HepG2 (cell line): ENCODE data around the gene C1D. TPM values are rescaled to one million over a fixed set of nuclear protein-coding genes. Genes with fewer than 3 reads are reported as not detected.

Experiments used
- CHD2 ChIP-seq: IDR thresholded peaks from 2 replicates; pipeline ENCODE4 v1.6.1; 2011; ENCODE audit warnings: low read depth, low read length, improper control_type of control experiment
- EP300 ChIP-seq, 3 experiments: sonication (generic) in 1 of 3; formaldehyde crosslinking in 1 of 3; IDR thresholded peaks; 2 replicates each; pipeline versions ENCODE4 v1.5.1 to v1.6.1; 2011 to 2020; ENCODE audit warnings: low read depth in 2 of 3, low read length in 2 of 3, borderline replicate concordance in 1 of 3, improper control_type of control experiment in 1 of 3, mild to moderate bottlenecking in 1 of 3, missing genetic modification reagents in 1 of 3, moderate library complexity in 1 of 3
- GATAD1 ChIP-seq: IDR thresholded peaks from 2 replicates; pipeline ENCODE4 v1.6.1; 2016; ENCODE audit warnings: missing genetic modification reagents, missing compliant biosample characterization
- GLI4 ChIP-seq: sonication (generic); formaldehyde crosslinking; IDR thresholded peaks from 2 replicates; pipeline ENCODE4 v1.5.1; 2020; ENCODE audit warnings: missing genetic modification reagents, mild to moderate bottlenecking, moderate library complexity, borderline replicate concordance
- HOXD1 ChIP-seq: sonication (generic); formaldehyde crosslinking; IDR thresholded peaks from 2 replicates; pipeline ENCODE4 v1.5.0; 2020; ENCODE audit warnings: missing genetic modification reagents
- PCBP1 ChIP-seq: fragments of 200-400 bp; formaldehyde crosslinking; IDR thresholded peaks from 2 replicates; pipeline ENCODE4 v1.6.1; 2017; ENCODE audit warnings: mild to moderate bottlenecking, low read depth, low read length, borderline replicate concordance
- SETDB1 ChIP-seq: sonication (generic); formaldehyde crosslinking; IDR thresholded peaks from 2 replicates; pipeline ENCODE4 v1.5.1; 2020; ENCODE audit warnings: missing genetic modification reagents, mild to moderate bottlenecking, borderline replicate concordance
- TAF15 ChIP-seq: fragments of 200-400 bp; formaldehyde crosslinking; IDR thresholded peaks from one replicate; pipeline ENCODE4 v1.6.1; 2018; ENCODE audit warnings: mild to moderate bottlenecking, low read depth, low read length; ENCODE audit not compliant: poor library complexity, severe bottlenecking
- TMF1 ChIP-seq: sonication (generic); formaldehyde crosslinking; IDR thresholded peaks from 2 replicates; pipeline ENCODE4 v1.8.1; 2022; ENCODE audit warnings: low read depth, missing genetic modification reagents
- ZBTB20 ChIP-seq: sonication (generic); formaldehyde crosslinking; IDR thresholded peaks from 2 replicates; pipeline ENCODE4 v1.8.1; 2023; ENCODE audit warnings: missing genetic modification reagents, low read depth, mild to moderate bottlenecking, borderline replicate concordance
- ZNF143 ChIP-seq: sonication (generic); formaldehyde crosslinking; IDR thresholded peaks from 2 replicates; pipeline ENCODE4 v1.4.0; 2020; ENCODE audit warnings: missing genetic modification reagents
- ZNF234 ChIP-seq: sonication (generic); formaldehyde crosslinking; conservative IDR thresholded peaks from 2 replicates; pipeline ENCODE4 v1.5.1; 2020; ENCODE audit warnings: mild to moderate bottlenecking, missing genetic modification reagents
- ZNF264 ChIP-seq: sonication (generic); formaldehyde crosslinking; IDR thresholded peaks from 2 replicates; pipeline ENCODE4 v1.4.0; 2020; ENCODE audit warnings: missing genetic modification reagents
- ZNF557 ChIP-seq: sonication (generic); formaldehyde crosslinking; IDR thresholded peaks from 2 replicates; pipeline ENCODE4 v1.4.0; 2020; ENCODE audit warnings: missing genetic modification reagents
- ZNF746 ChIP-seq: sonication (generic); formaldehyde crosslinking; IDR thresholded peaks from 2 replicates; pipeline ENCODE4 v1.8.0; 2022; ENCODE audit warnings: mild to moderate bottlenecking, missing genetic modification reagents
- ZNF777 ChIP-seq: sonication (generic); formaldehyde crosslinking; IDR thresholded peaks from 2 replicates; pipeline ENCODE4 v1.4.0; 2020; ENCODE audit warnings: missing genetic modification reagents
- polyA plus RNA-seq, 8 experiments: library from polyadenylated mRNA; depleted of rRNA in 3 of 8; stranded (reverse) in 7 of 8; unstranded in 1 of 8; fragments of >200 nt; fragmentation: Illumina TruSeq in 4 of 8; extraction: Trizol in 4 of 8; gene quantifications; 2 replicates each; pipeline versions ENCODE4 v1.2.1 to v1.2.3, GENCODE V29; 2011 to 2016; ENCODE audit warnings: low read depth in 4 of 8, missing spikeins in 1 of 8, mixed read lengths in 1 of 8; ENCODE audit not compliant: insufficient read depth in 1 of 8
- total RNA-seq, 5 experiments: library from RNA; depleted of rRNA; stranded (reverse); fragments of >200 nt; fragmentation: Illumina TruSeq; extraction: Trizol; gene quantifications; 2 replicates each; pipeline ENCODE4 v1.2.3, GENCODE V29; 2016; ENCODE audit warnings: low read depth in 1 of 5
- TF ChIP-seq, protein P1 (sequence below): sonication (generic); formaldehyde crosslinking; IDR thresholded peaks from 2 replicates; pipeline ENCODE4 v1.4.0; 2020; ENCODE audit warnings: missing genetic modification reagents
- TF ChIP-seq, protein P2 (sequence below): IDR thresholded peaks from 2 replicates; pipeline ENCODE4 v1.6.1; 2012; ENCODE audit warnings: low read depth, low read length, improper control_type of control experiment

The C1D gene
- total and polyA plus RNA-seq, 2 of the 13 experiments (the other 11 are each of a cell fraction or from before 2014, with no cell fraction given): 38.1 to 43.5 TPM

DNA sequence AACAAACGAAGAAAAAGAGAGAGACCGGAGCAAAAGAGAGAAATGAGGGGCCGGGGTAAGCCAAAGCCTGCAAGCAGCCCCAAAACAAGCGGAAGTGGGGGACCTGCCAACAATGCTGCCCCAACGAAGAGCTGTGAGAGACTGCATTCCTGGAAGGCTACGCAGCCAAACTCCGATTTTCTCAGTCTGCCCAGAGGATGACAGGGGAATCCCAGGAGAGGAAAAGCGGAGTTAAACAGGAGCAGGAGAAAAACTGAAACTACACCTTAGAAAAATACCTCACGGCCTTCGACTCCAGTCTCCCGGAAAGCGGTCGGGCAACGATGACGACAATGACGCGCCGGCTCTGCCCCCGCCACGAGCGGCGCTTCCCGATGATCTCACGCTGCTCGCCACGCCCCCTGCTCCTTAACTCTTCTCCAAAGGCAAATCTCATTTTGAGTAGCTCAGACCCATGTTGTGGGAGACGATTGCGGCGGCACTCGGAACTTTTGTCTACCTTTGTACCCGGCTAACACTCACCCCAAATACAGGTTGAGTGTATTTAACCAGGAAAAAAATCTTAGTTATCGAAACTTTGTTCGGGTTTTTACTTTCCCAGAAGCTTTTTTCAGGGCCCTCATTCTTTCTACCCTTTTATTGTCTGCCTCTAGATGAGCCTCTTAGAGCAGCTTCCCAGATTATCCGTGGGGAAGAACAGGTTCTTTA lies at the start of gene C1D (continued):
- 0 out of 2 replicates have a peak, but pooled peaks have one; percentile 33 for TF ChIP-seq HOXD1 (CRISPR knock-in tag)
- 0 out of 2 replicates have a peak, but pooled peaks have one; percentile 26 for TF ChIP-seq PCBP1
- TF ChIP-seq ZNF264: no peak
- TF ChIP-seq ZNF234 (CRISPR knock-in tag): no peak
- TF ChIP-seq, protein P1, sequence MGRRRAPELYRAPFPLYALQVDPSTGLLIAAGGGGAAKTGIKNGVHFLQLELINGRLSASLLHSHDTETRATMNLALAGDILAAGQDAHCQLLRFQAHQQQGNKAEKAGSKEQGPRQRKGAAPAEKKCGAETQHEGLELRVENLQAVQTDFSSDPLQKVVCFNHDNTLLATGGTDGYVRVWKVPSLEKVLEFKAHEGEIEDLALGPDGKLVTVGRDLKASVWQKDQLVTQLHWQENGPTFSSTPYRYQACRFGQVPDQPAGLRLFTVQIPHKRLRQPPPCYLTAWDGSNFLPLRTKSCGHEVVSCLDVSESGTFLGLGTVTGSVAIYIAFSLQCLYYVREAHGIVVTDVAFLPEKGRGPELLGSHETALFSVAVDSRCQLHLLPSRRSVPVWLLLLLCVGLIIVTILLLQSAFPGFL (CRISPR knock-in tag): no peak
- 0 out of 2 replicates have a peak, but pooled peaks have one; percentile 33 for TF ChIP-seq ZNF143 (CRISPR knock-in tag)
- peak; percentile 64; the same call in 1 of the 2 replicates for TF ChIP-seq ZNF746
- no peak for TF ChIP-seq SETDB1 (CRISPR knock-in tag)
- TF ChIP-seq, protein P2, sequence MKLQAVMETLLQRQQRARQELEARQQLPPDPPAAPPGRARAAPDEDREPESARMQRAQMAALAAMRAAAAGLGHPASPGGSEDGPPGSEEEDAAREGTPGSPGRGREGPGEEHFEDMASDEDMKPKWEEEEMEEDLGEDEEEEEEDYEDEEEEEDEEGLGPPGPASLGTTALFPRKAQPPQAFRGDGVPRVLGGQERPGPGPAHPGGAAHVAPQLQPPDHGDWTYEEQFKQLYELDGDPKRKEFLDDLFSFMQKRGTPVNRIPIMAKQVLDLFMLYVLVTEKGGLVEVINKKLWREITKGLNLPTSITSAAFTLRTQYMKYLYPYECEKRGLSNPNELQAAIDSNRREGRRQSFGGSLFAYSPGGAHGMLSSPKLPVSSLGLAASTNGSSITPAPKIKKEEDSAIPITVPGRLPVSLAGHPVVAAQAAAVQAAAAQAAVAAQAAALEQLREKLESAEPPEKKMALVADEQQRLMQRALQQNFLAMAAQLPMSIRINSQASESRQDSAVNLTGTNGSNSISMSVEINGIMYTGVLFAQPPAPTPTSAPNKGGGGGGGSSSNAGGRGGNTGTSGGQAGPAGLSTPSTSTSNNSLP: peak; percentile 39
- no peak for TF ChIP-seq CHD2
- TF ChIP-seq ZNF777 (CRISPR knock-in tag): peak; percentile 36; the same call in 1 of the 2 replicates
- no peak for TF ChIP-seq GLI4 (CRISPR knock-in tag)
- peak; percentile 51; the same call in 1 of the 2 replicates for TF ChIP-seq ZBTB20 (CRISPR knock-in tag)
- no peak for TF ChIP-seq TAF15
- TF ChIP-seq TMF1 (CRISPR knock-in tag): no peak
- TF ChIP-seq ZNF557 (CRISPR knock-in tag): 0 out of 2 replicates have a peak, but pooled peaks have one; percentile 55
- TF ChIP-seq GATAD1: peak; percentile 98
- 0 out of 4 replicates have a peak, but pooled peaks of 1 of the 2 experiments have one; percentile 23 for TF ChIP-seq EP300 (IDR thresholded peaks at IDR 0.05; ENCODE audit: low read depth in 2 of 2, low read length in 2 of 2)
- no peak for TF ChIP-seq EP300 (CRISPR knock-in tag; IDR thresholded peaks at IDR 0.05; ENCODE audit: borderline replicate concordance)
